ENCODE results near the gene SEMA5A. TPM values are rescaled to one million over a fixed set of nuclear protein-coding genes. Genes with fewer than 3 reads are reported as not detected.

Gene SEMA5A
- total RNA-seq, 1 donor from 2014 or later = 9.3 TPM

- intact Hi-C loops (cut with DNase I) = no loop called here
- no peaks in the 10 kb centered on the region for H3K36me3 ChIP-seq
- H3K4me3 ChIP-seq = no peak overlapping the region
- no peak for DNase-seq (ENCODE audit: extremely low spot score in 2 of 2)
- H3K4me1 ChIP-seq = no peaks in the 10 kb centered on the region
- H3K27me3 ChIP-seq = no peaks in the 10 kb centered on the region
- TF ChIP-seq POLR2AphosphoS5 (IDR thresholded peaks at IDR 0.05; ENCODE audit: insufficient read depth in 1 of 2, low read depth in 1 of 2) = no peak
- no peak for TF ChIP-seq CTCF (IDR thresholded peaks at IDR 0.05)
- TF ChIP-seq POLR2A (IDR thresholded peaks at IDR 0.05) = no peak
- H3K9me3 ChIP-seq = no peaks in the 10 kb centered on the region
- no peak overlapping the region for H3K27ac ChIP-seq
Observed at GRCh38 chr5:9415091-9415490, 130.8 kb downstream of the SEMA5A start.

- no peaks in the 10 kb centered on the region for H3K4me1 ChIP-seq
- intact Hi-C loops (cut with DNase I) = no loop called here
- no peaks in the 10 kb centered on the region for H3K27me3 ChIP-seq
- no peak for TF ChIP-seq POLR2AphosphoS5 (IDR thresholded peaks at IDR 0.05; ENCODE audit: insufficient read depth in 1 of 2, low read depth in 1 of 2)
- TF ChIP-seq CTCF (IDR thresholded peaks at IDR 0.05) = no peak
- TF ChIP-seq POLR2A (IDR thresholded peaks at IDR 0.05) = no peak
- H3K9me3 ChIP-seq = no peaks in the 10 kb centered on the region
- H3K36me3 ChIP-seq = no peaks in the 10 kb centered on the region
- H3K4me3 ChIP-seq = no peak overlapping the region
- H3K27ac ChIP-seq = no peak overlapping the region
- DNase-seq (ENCODE audit: extremely low spot score in 2 of 2) = no peak
Observed at GRCh38 chr5:9411142-9411541, 134.7 kb downstream of the SEMA5A start.

- Histone ChIP-seq H3K27me3 (no peaks in the 10 kb centered on the region), H3K27ac (no peak overlapping the region), H3K4me1 (no peaks in the 10 kb centered on the region), H3K9me3 (no peaks in the 10 kb centered on the region), H3K36me3 (no peaks in the 10 kb centered on the region), H3K4me3 (no peak overlapping the region)
- intact Hi-C loops (cut with DNase I) = no loop called here
- no peak for DNase-seq (ENCODE audit: extremely low spot score in 2 of 2)
- TF ChIP-seq POLR2A (IDR thresholded peaks at IDR 0.05) (no peak), CTCF (IDR thresholded peaks at IDR 0.05) (no peak), POLR2AphosphoS5 (IDR thresholded peaks at IDR 0.05; ENCODE audit: insufficient read depth in 1 of 2, low read depth in 1 of 2) (no peak)
Observed at GRCh38 chr5:9409413-9409960, 136.4 kb downstream of the SEMA5A start.

GRCh38 chr5:9408964-9409363 is 136.9 kb downstream of the SEMA5A start:
- TF ChIP-seq CTCF (IDR thresholded peaks at IDR 0.05) (no peak), POLR2AphosphoS5 (IDR thresholded peaks at IDR 0.05; ENCODE audit: insufficient read depth in 1 of 2, low read depth in 1 of 2) (no peak), POLR2A (IDR thresholded peaks at IDR 0.05) (no peak)
- no peaks in the 10 kb centered on the region for H3K9me3 ChIP-seq

GRCh38 chr5:9405196-9405754 is 140.6 kb downstream of the SEMA5A start:
- H3K27ac ChIP-seq = no peak overlapping the region
- H3K4me3 ChIP-seq = no peak overlapping the region
- H3K27me3 ChIP-seq = no peaks in the 10 kb centered on the region
- H3K4me1 ChIP-seq = no peaks in the 10 kb centered on the region
- no peaks in the 10 kb centered on the region for H3K9me3 ChIP-seq
- TF ChIP-seq CTCF (IDR thresholded peaks at IDR 0.05) = no peak
- TF ChIP-seq POLR2A (IDR thresholded peaks at IDR 0.05) = no peak
- no peak for TF ChIP-seq POLR2AphosphoS5 (IDR thresholded peaks at IDR 0.05; ENCODE audit: insufficient read depth in 1 of 2, low read depth in 1 of 2)
- DNase-seq (ENCODE audit: extremely low spot score in 2 of 2) = no peak
- intact Hi-C loops (cut with DNase I) = no loop called here
- no peaks in the 10 kb centered on the region for H3K36me3 ChIP-seq

More at GRCh38 chr5:9408964-9409363, 136.9 kb downstream of the SEMA5A start:
- H3K4me1 ChIP-seq = no peaks in the 10 kb centered on the region
- no peak for DNase-seq (ENCODE audit: extremely low spot score in 2 of 2)
- intact Hi-C loops (cut with DNase I) = no loop called here
- no peaks in the 10 kb centered on the region for H3K36me3 ChIP-seq
- no peak overlapping the region for H3K4me3 ChIP-seq
- no peaks in the 10 kb centered on the region for H3K27me3 ChIP-seq
- no peak overlapping the region for H3K27ac ChIP-seq
